Measurements from ENCODE around the gene SYT8.
"Not testable (repeated sequence)": the region's sequence is repeated elsewhere in the genome, so short reads cannot be mapped to it uniquely, and the experiment has no call there.

DNA sequence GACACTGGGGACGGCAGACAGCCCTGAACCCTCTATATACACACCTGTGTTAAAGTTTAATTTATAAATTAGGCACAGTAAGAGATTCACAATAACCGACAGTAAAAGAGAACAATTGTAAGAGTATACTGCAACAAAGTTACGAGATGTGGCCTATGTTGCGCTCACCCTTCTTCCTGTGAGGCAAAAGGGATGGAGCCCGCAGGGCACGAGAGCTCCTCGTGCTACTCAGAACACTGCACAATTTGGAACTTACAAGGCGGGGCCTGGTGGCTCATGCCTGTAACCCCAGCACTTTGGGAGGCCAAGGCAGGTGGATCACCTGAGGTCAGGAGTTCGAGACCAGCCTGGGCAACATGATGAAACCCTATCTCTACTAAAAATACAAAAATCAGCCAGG, 21.4 kb upstream of the SYT8 start:
- TF ChIP-seq, protein P1, sequence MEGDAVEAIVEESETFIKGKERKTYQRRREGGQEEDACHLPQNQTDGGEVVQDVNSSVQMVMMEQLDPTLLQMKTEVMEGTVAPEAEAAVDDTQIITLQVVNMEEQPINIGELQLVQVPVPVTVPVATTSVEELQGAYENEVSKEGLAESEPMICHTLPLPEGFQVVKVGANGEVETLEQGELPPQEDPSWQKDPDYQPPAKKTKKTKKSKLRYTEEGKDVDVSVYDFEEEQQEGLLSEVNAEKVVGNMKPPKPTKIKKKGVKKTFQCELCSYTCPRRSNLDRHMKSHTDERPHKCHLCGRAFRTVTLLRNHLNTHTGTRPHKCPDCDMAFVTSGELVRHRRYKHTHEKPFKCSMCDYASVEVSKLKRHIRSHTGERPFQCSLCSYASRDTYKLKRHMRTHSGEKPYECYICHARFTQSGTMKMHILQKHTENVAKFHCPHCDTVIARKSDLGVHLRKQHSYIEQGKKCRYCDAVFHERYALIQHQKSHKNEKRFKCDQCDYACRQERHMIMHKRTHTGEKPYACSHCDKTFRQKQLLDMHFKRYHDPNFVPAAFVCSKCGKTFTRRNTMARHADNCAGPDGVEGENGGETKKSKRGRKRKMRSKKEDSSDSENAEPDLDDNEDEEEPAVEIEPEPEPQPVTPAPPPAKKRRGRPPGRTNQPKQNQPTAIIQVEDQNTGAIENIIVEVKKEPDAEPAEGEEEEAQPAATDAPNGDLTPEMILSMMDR (conservative IDR thresholded peaks at IDR 0.05; ENCODE audit: low read depth in 2 of 2), result not testable (repeated sequence)
- not testable (repeated sequence) for TF ChIP-seq EZH2 (IDR thresholded peaks at IDR 0.05; ENCODE audit: low read depth, unreplicated experiment); ZNF114 (CRISPR knock-in tag; IDR thresholded peaks at IDR 0.05); REST (IDR thresholded peaks at IDR 0.05; ENCODE audit: unreplicated experiment); POLR2AphosphoS5 (IDR thresholded peaks at IDR 0.05; ENCODE audit: low read depth); EZH2phosphoT487 (IDR thresholded peaks at IDR 0.05; ENCODE audit: unreplicated experiment)

All from GM23338 (cell line).